Measurements from ENCODE around the gene RIMS4. TPM values are rescaled to one million over a fixed set of nuclear protein-coding genes. Genes with fewer than 3 reads are reported as not detected.
A peak's percentile ranks its signal among the peaks of the same experiment; 100 is the strongest.

RIMS4 gene
- total and polyA plus RNA-seq, 2 of the 8 experiments (the other 6 are each of a cell fraction or from before 2014, with no cell fraction given), result 13.3 to 44.2 TPM

GRCh38 chr20:44805979-44806620 is 4.2 kb downstream of the RIMS4 start:
- no peak overlapping the region for H3K23ac ChIP-seq (ENCODE audit: insufficient read length)
- H3K4me3 ChIP-seq (ENCODE audit: extremely low read depth in 1 of 4, insufficient read depth in 2 of 4, low read depth in 3 of 4, low read length in 4 of 4), result no peak overlapping the region
- FAIRE-seq (peak; percentile 63), DNase-seq (ENCODE audit: low read depth in 1 of 2, low spot score in 2 of 2) (peak in 1 of 2 experiments; percentile 82)
- H3K56ac ChIP-seq (replicated peaks; ENCODE audit: insufficient read length, low read depth, low read length), result no peak overlapping the region
- POLR2A ChIA-PET (ENCODE audit: partially characterized antibody), result interaction anchor here (0.8 kb wide), 1 partner anchor 79 kb away, joined by 4 read pairs; the partner anchor contains the start of gene YWHAB
- peaks cover 0 to 23% of the 10 kb centered on the region in 2 experiments; a peak in 1 of 4 replicates for H3K79me2 ChIP-seq (ENCODE audit: control insufficient read depth in 1 of 2, insufficient read depth in 2 of 2, low read length in 2 of 2)
- H3K9ac ChIP-seq (replicated peaks in 1 of 4; ENCODE audit: extremely low read depth in 1 of 4, low read depth in 3 of 4, low read length in 3 of 4), result no peak overlapping the region
- H3K4me2 ChIP-seq (ENCODE audit: insufficient read depth in 1 of 2, low read depth in 2 of 2, low read length in 2 of 2), result peak overlapping the region in 1 of 2 experiments; percentile 5; a peak in 1 of 4 replicates
- no peak overlapping the region for H2AK5ac ChIP-seq (ENCODE audit: low read depth, low read length)
- TF ChIP-seq PHF8 (conservative IDR thresholded peaks at IDR 0.05; ENCODE audit: low read depth, low read length), result no peak
- TF ChIP-seq CTBP2 (IDR thresholded peaks at IDR 0.05; ENCODE audit: borderline replicate concordance, insufficient read depth, insufficient read length, low read length), result peak; percentile 38
- TF ChIP-seq SP1 (IDR thresholded peaks at IDR 0.05; ENCODE audit: low read depth, low read length), result no peak
- TF ChIP-seq GTF2F1 (IDR thresholded peaks at IDR 0.05; ENCODE audit: borderline replicate concordance, low read depth, low read length), result no peak
- TF ChIP-seq ATF2 (IDR thresholded peaks at IDR 0.05; ENCODE audit: low read length), result no peak
- 0 out of 2 replicates have a peak, but pooled peaks have one; percentile 31 for TF ChIP-seq KDM1A (IDR thresholded peaks at IDR 0.05; ENCODE audit: borderline replicate concordance, low read length)
- no peak for TF ChIP-seq TAF1 (IDR thresholded peaks at IDR 0.05; ENCODE audit: low read depth, low read length)
- no peak for TF ChIP-seq EP300 (IDR thresholded peaks at IDR 0.05; ENCODE audit: borderline replicate concordance in 1 of 2, low read depth in 2 of 2, low read length in 2 of 2)
- TF ChIP-seq BACH1 (IDR thresholded peaks at IDR 0.05; ENCODE audit: low read length), result no peak
- peak; percentile 64; the same call in 1 of the 2 replicates for TF ChIP-seq RFX5 (IDR thresholded peaks at IDR 0.05; ENCODE audit: borderline replicate concordance, low read depth, low read length)
- H2BK5ac ChIP-seq (ENCODE audit: low read depth, low read length), result no peak overlapping the region
- no peak overlapping the region for H4K91ac ChIP-seq (replicated peaks; ENCODE audit: insufficient read length, low read length)
- H3K14ac ChIP-seq (ENCODE audit: insufficient read length), result no peak overlapping the region
- H2BK12ac ChIP-seq (ENCODE audit: low read depth, low read length), result no peak overlapping the region
- no peak overlapping the region for H2BK120ac ChIP-seq (replicated peaks; ENCODE audit: low read depth, low read length)
- peaks cover 0 to 4% (median 0%) of the 10 kb centered on the region in 4 experiments; a peak in 1 of 8 replicates for H3K36me3 ChIP-seq (ENCODE audit: control insufficient read depth in 2 of 4, insufficient read depth in 4 of 4, low read length in 3 of 4)
- H4K5ac ChIP-seq (ENCODE audit: insufficient read length, low read depth, low read length), result no peak overlapping the region
- H3K79me1 ChIP-seq (ENCODE audit: low read depth, low read length), result peaks cover 6% of the 10 kb centered on the region; the same call in 1 of the 2 replicates
- no peak overlapping the region for H3K18ac ChIP-seq (ENCODE audit: extremely low read depth, low read length)
- peaks cover 0 to 16% (median 11%) of the 10 kb centered on the region in 4 experiments; a peak in 6 of 7 replicates for H3K27me3 ChIP-seq (replicated peaks in 1 of 4; ENCODE audit: control insufficient read depth in 3 of 4, extremely low read depth in 1 of 4, insufficient read depth in 3 of 4, low read length in 3 of 4)
- no peak overlapping the region for H2BK15ac ChIP-seq (ENCODE audit: low read length)
- H3K27ac ChIP-seq (ENCODE audit: low read depth, low read length), result no peak overlapping the region
- H4K8ac ChIP-seq (ENCODE audit: extremely low read depth, insufficient read depth, low read length), result no peak overlapping the region
- H2AFZ ChIP-seq (ENCODE audit: low read length), result no peak overlapping the region
- peaks cover 0 to 10% (median 5%) of the 10 kb centered on the region in 4 experiments; a peak in 6 of 7 replicates for H3K4me1 ChIP-seq (replicated peaks in 1 of 4; ENCODE audit: control insufficient read depth in 3 of 4, insufficient read depth in 4 of 4, low read length in 3 of 4)
- peaks cover 5 to 11% of the 10 kb centered on the region in 2 experiments for H4K20me1 ChIP-seq (replicated peaks in 1 of 2; ENCODE audit: control insufficient read depth in 1 of 2, insufficient read depth in 2 of 2, low read length in 2 of 2)
- H3K23me2 ChIP-seq (ENCODE audit: low read depth, low read length), result peaks cover 8% of the 10 kb centered on the region
- no peak overlapping the region for H2BK20ac ChIP-seq (ENCODE audit: low read length)
- no peaks in the 10 kb centered on the region for H3K9me3 ChIP-seq (ENCODE audit: insufficient read depth in 2 of 2, low read depth in 1 of 2, low read length in 1 of 2)
- WGBS, 2 experiments (ENCODE audit: extremely low coverage in 1 of 2, insufficient coverage in 1 of 2, insufficient read length in 1 of 2, insufficient replicate concordance in 2 of 2, low coverage in 1 of 2, low lambda C conversion rate in 2 of 2, missing lambda C conversion rate in 1 of 2), result 27% methylated on average over 9 of the region's 9 CpGs; no CpG with 5 or more reads in 1 of the 2 experiments
- no peak overlapping the region for H3K4ac ChIP-seq (replicated peaks; ENCODE audit: insufficient read length, low read depth, low read length)
- CTCF ChIA-PET (ENCODE audit: partially characterized antibody), result interaction anchor here (1.0 to 12.1 kb wide), 5 partner anchors 9 to 79 kb away, joined by 3 to 170 read pairs (median 6); partner anchors contain the start of gene YWHAB

Data from H1 (cell line).